Psoas muscle (tissue), 8 donors: ENCODE data around the gene MAJIN. TPM values are rescaled to one million over a fixed set of nuclear protein-coding genes. Genes with fewer than 3 reads are reported as not detected.

Experiments used
- ATAC-seq, 4 donors: fragments of 200-7000 bp; cut with Tn5 transposase; one replicate each; pipeline ENCODE4 v1.9.1; 2020; ENCODE audit warnings: moderate library complexity in 3 of 4, mild to moderate bottlenecking in 2 of 4
- DNase-seq, 2 donors: peaks; one replicate each; pipeline ENCODE4 v3.0.0-alpha.2; 2020
- H3K27ac ChIP-seq: fragments of 200-600 bp; one replicate; pipeline ENCODE4 v1.8.0; 2022
- H3K27me3 ChIP-seq, 3 donors: fragments of 200-600 bp in 1 of 3; one replicate each; pipeline versions ENCODE4 v1.6.1 to v1.8.0; 2013 to 2022; ENCODE audit warnings: low read length in 2 of 3, mild to moderate bottlenecking in 2 of 3, moderate library complexity in 1 of 3; ENCODE audit not compliant: insufficient read depth in 3 of 3
- H3K36me3 ChIP-seq, 2 donors: fragments of 200-600 bp in 1 of 2; one replicate each; pipeline versions ENCODE4 v1.6.1 to v1.8.0; 2013 to 2022; ENCODE audit warnings: low read depth in 1 of 2, mild to moderate bottlenecking in 1 of 2, moderate library complexity in 1 of 2; ENCODE audit not compliant: insufficient read depth in 1 of 2
- H3K4me1 ChIP-seq: fragments of 200-600 bp; one replicate; pipeline ENCODE4 v1.8.0; 2022
- H3K4me3 ChIP-seq: fragments of 200-600 bp; one replicate; pipeline ENCODE4 v1.8.0; 2022; ENCODE audit warnings: mild to moderate bottlenecking
- H3K9me3 ChIP-seq: fragments of 200-600 bp; one replicate; pipeline ENCODE4 v1.8.0; 2022
- WGBS, 3 donors: extraction: QIAGEN DNeasy Blood & Tissue Kit; methylation state at CpG; one replicate each; pipeline versions ENCODE4 v1.1.6 to v1.1.7; 2013; 5-methylcytosine and 5-hydroxymethylcytosine counted together
- intact Hi-C, 2 donors: fragments of 100-400 bp; cut with DNase I; formaldehyde crosslinking; loops; one replicate each; pipeline versions ENCODE4 v1.11.0 to v1.14.2; 2022
- polyA plus RNA-seq, 3 donors: library from polyadenylated mRNA; stranded (reverse); fragments of 200-250 nt; gene quantifications; one replicate each; pipeline ENCODE4 v1.2.3, GENCODE V29; 2013
- total RNA-seq, 4 donors: library from RNA; stranded (reverse); fragmentation: NEBNext Ultra II Directional in 2 of 4; extraction: Animal tissue kit (Norgen Biotek cat#: 25700) in 2 of 4; gene quantifications; one replicate each; pipeline versions ENCODE4 v1.2.1 to v1.2.4, GENCODE V29; 2021 to 2023
- TF ChIP-seq, protein P1 (sequence below): fragments of 200-600 bp; IDR thresholded peaks from one replicate; pipeline ENCODE4 v1.8.0; 2022; ENCODE audit warnings: antibody characterized with exemption
- donor health status: healthy with polysubstance abuse.
- donor health status: DM: no; HTN: no; CAD: no; lungs with moderate emphysema.
- donor health status: Bipolar disorder and iron deficiency.
- donor health status: healthy.
- donor health status: DM: yes; HTN: yes; CAD: no.
- donor health status: DM: no; HTN: no; CAD: no.
- donor health status: DM: no; HTN: no; CAD: no.
- donor health status: DM: yes; HTN: yes; CAD: no.

Gene MAJIN
- total and polyA plus RNA-seq, 7 donors, result not detected

DNA sequence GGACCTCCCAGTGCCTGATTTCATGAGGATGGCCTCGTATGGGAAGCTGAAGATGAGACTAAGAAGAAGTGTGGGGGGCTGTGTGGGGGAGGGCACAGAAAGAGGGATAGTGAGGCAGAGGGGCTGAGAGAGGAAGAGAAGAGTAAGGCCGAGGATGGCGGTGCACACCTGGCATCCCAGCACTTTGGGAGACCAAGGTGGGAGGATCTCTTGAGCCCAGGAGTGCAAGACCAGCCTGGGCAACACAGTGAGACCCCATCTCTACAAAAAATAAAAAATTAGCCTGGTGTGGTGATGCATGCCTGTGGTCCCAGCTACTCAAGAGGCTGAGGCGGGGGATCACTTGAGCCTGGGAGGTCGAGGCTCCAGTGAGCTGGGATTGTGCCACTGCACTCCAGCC is 80.0 kb downstream of the MAJIN start:
- H3K4me1 ChIP-seq, result peaks cover 6% of the 10 kb centered on the region
- 77 to 93% (median 82%) methylated on average over 5 of the region's 5 CpGs for WGBS, 3 donors
- H3K36me3 ChIP-seq, result peaks cover 0 to 16% of the 10 kb centered on the region in 2 donors
- H3K27me3 ChIP-seq, result no peaks in the 10 kb centered on the region
- TF ChIP-seq, protein P1, sequence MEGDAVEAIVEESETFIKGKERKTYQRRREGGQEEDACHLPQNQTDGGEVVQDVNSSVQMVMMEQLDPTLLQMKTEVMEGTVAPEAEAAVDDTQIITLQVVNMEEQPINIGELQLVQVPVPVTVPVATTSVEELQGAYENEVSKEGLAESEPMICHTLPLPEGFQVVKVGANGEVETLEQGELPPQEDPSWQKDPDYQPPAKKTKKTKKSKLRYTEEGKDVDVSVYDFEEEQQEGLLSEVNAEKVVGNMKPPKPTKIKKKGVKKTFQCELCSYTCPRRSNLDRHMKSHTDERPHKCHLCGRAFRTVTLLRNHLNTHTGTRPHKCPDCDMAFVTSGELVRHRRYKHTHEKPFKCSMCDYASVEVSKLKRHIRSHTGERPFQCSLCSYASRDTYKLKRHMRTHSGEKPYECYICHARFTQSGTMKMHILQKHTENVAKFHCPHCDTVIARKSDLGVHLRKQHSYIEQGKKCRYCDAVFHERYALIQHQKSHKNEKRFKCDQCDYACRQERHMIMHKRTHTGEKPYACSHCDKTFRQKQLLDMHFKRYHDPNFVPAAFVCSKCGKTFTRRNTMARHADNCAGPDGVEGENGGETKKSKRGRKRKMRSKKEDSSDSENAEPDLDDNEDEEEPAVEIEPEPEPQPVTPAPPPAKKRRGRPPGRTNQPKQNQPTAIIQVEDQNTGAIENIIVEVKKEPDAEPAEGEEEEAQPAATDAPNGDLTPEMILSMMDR, result no peak
- no peak overlapping the region for H3K27ac ChIP-seq
- H3K4me3 ChIP-seq, result no peak overlapping the region
- intact Hi-C loops, result loop anchor here in 1 of 2 donors (2.0 kb wide), 1 partner anchor 45 kb away; no protein-coding TSS in a partner anchor
- DNase-seq, result no peak
- no peak for ATAC-seq
- no peaks in the 10 kb centered on the region for H3K9me3 ChIP-seq

DNA sequence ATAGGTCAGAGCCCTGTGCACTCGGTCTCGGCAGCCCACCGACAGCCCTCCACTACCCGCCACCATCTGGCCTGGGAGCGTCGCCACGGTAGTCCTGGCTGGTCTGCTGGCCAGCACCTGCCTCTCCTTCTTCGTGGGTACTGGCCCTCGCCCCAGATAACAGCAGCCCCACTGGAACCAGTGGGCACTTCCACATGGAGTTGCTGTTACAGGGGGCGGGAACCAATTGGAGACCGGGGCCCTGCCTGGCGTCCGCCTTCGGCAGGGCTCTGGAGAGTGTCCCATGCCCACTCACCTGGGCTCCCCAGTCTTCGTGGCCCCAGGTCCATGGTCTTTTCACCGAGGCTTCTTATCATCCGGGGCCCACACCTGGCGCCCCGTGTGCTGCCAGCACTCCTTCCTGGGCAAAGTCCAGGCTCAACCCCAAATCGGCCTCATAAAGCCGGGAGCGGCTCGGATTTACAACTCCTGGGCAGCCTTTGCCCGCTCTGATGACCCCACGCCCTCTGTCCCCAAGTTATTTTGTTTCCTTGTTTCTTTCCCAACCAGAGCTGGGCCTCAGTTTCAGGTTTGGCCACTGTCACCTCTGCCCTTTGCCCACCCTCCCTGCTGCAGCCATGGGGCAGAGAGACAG is 80.6 kb downstream of the MAJIN start:
- Histone ChIP-seq H3K4me3 (no peak overlapping the region), H3K9me3 (no peaks in the 10 kb centered on the region), H3K4me1 (peaks cover 6% of the 10 kb centered on the region), H3K36me3 (peaks cover 0 to 11% of the 10 kb centered on the region in 2 donors), H3K27ac (no peak overlapping the region), H3K27me3 (no peaks in the 10 kb centered on the region)
- DNase-seq, result no peak
- intact Hi-C loops, result no loop called here
- TF ChIP-seq, protein P1, result no peak
- 75 to 87% (median 82%) methylated on average over 22 to 25 of the region's 25 CpGs for WGBS, 3 donors
- ATAC-seq, result no peak

DNA sequence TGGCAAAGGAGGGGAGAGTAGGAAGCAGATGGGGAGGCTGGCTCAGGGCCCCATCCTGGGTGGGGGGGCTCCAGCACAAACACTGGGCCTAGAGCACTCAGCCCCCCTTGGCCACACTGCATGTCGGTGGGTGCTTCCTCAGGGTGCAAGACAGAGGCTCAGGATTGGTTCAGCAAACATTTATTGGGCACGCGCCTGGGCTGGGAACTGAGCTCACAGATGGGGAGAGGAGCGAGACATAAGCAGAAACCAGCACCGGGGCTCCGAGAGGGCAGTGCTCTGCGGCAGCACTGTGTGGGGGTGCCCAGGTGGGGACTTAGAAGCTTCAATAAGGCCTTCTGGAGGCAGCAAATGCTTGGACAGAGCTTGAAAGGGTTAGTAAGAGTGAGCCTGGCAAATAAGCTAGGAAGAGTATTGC is 81.4 kb downstream of the MAJIN start:
- TF ChIP-seq, protein P1, result no peak
- DNase-seq, result no peak
- no peak for ATAC-seq
- no peaks in the 10 kb centered on the region for H3K9me3 ChIP-seq
- H3K4me3 ChIP-seq, result no peak overlapping the region
- intact Hi-C loops, result no loop called here
- no peak overlapping the region for H3K27ac ChIP-seq
- H3K27me3 ChIP-seq, result no peaks in the 10 kb centered on the region
- peaks cover 0 to 6% of the 10 kb centered on the region in 2 donors for H3K36me3 ChIP-seq
- 85 to 91% (median 86%) methylated on average over 7 of the region's 7 CpGs for WGBS, 3 donors
- peaks cover 6% of the 10 kb centered on the region for H3K4me1 ChIP-seq

DNA sequence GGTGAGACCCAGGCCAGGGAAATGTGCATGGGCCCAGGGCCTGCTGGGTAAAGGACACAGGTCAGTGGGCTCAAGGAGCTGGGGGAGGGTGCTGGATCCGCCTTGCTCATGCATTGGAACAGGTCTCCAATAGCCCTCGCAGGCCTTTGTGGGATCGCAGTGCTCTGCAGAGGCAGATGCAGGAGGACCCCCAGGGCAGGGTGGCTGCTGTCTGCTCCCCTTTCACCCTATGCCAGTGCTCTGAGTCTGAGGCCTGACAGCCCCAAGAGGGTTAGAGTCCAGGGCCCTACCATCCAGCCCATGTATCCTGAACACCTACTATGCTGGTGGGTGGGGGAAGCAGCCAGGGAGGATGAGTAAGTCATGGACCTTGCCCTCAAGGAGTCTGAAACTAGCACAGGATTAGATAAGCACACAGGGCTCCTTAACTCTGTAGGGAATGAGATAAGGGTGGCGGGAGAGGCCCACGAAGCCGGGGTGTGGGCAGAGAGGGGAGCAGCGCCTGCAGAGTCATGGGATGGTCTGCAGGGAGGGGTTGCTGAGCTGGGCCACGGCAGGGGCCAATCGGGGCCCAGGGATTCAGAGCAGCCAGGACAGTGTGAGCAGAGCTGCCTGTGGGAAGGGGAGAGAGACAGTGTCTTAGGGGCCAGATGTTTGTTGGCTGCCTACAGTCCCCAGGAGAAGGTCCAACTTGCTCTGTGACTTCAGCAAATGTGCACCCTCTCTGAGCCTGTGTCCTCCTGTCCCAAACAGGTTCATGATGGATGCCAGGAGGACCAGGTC is 83.0 kb downstream of the MAJIN start:
- H3K4me1 ChIP-seq, result peaks cover 6% of the 10 kb centered on the region
- ATAC-seq (no peak), DNase-seq (no peak)
- H3K4me3 ChIP-seq, result no peak overlapping the region
- no peak overlapping the region for H3K27ac ChIP-seq
- H3K36me3 ChIP-seq, result no peaks in the 10 kb centered on the region
- 70 to 76% (median 70%) methylated on average over 9 of the region's 9 CpGs for WGBS, 3 donors
- TF ChIP-seq, protein P1, result no peak
- intact Hi-C loops, result no loop called here
- H3K27me3 ChIP-seq, result no peaks in the 10 kb centered on the region
- H3K9me3 ChIP-seq, result no peaks in the 10 kb centered on the region
